ENCODE data around the gene CRYBG1.
"Not testable (repeated sequence)": the region's sequence is repeated elsewhere in the genome, so short reads cannot be mapped to it uniquely, and the experiment has no call there.

The CRYBG1 gene

GRCh38 chr6:106558364-106558763 lies 197.8 kb downstream of the CRYBG1 start:
- DNase-seq = no peak

- not testable (repeated sequence) for DNase-seq
Observed at GRCh38 chr6:106559659-106560058, 199.1 kb downstream of the CRYBG1 start.

DNA sequence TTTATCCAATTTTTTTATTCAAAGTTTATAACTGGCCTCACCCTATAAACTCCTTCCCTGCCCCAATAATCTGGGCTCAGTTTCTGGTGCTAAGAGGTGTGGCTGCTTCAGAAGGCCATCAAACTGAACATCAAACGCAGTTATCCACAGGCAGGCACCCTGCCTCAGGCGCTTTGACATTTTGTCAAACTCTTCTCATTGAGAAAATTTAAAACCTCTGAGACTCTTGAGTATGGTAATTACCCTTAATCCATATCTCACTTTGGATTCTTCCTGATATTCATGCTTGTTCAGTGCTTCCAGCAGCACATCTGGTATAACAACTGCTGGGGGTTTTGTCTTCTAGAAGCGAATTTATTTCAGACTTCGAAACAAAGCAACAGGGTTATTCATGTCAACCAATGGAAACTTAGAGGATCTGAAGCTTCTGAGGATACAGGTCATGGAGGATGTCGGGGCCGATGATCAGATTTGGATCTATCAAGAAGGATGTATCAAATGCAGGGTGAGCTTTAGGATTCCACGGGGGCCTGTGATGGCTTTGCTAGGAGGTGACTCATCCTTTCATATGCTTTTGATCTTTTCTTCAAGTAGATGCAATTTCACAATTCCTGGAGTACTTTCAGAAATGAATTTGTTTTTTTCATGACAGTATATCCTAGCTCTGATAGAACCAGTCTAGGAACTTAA lies 200.6 kb downstream of the CRYBG1 start:
- no peak for DNase-seq

- DNase-seq = no peak
Observed at GRCh38 chr6:106561686-106562405, 201.3 kb downstream of the CRYBG1 start.

- DNase-seq = no peak
Observed at GRCh38 chr6:106563614-106564013, 203.1 kb downstream of the CRYBG1 start.

DNA sequence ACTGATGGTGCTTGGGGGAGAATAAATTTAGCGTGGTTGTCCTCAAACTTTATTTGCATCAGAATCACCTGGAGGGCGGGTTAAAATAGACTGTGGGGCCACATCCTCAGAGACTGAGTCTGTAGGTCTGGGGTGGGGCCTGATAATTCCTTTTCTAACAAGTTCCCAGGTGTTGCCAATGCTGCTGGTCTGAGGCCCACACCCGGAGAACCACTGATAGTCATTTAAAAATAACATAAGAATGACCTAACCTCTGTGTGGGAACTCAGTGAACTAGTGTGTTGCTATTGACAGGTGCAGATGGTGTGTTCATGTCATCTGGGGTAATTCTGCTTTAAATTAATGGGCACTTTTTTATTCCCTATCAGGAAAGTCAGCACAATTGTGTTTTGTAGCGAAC lies 204.0 kb downstream of the CRYBG1 start:
- DNase-seq = no peak

DNA sequence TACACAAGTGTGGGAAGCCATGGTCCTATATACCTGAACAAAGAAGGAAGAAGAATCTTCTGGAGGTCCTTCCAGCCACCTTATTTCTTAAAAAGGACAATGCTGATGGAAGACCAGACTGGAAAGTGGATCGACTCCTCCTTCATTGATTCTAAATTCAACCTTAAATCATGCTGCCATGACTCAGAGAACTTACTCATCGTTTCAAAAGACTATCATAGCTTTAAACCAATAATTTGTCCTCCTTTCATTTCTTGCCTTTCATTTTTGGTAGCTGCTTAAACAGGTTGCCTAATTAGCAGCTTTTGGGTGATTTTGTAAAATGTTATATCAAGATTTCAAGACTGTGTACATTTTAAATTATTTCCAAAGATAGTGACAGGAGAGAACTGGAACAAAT lies 208.0 kb downstream of the CRYBG1 start:
- no peak for DNase-seq

DNA sequence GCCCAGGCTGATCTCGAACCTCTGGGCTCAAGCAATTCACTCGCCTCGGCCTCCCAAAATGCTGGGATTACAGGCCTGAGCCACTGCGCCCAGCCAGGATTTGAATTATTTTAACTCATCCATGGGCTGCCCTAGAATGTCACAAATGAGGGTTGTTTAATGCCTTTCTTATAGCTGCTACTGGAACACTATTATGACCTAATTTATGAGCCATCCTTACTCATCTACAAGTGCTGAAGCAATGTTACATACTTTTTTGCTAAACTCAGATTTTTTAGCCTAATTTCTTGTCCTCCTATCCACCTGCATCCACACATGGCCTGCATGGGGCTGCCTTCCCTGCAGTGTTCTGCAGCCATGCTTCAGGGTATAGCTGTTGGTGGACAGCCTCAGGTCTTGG lies 208.9 kb downstream of the CRYBG1 start:
- DNase-seq = no peak

GRCh38 chr6:106572436-106572835 lies 211.9 kb downstream of the CRYBG1 start:
- no peak for DNase-seq

GRCh38 chr6:106572875-106573585 lies 212.5 kb downstream of the CRYBG1 start:
- DNase-seq = no peak

GRCh38 chr6:106574741-106575458 lies 214.4 kb downstream of the CRYBG1 start:
- no peak for DNase-seq

- no peak for DNase-seq
Observed at GRCh38 chr6:106579281-106579680, 218.8 kb downstream of the CRYBG1 start.

GRCh38 chr6:106581468-106581867 lies 221.0 kb downstream of the CRYBG1 start:
- DNase-seq = no peak

DNA sequence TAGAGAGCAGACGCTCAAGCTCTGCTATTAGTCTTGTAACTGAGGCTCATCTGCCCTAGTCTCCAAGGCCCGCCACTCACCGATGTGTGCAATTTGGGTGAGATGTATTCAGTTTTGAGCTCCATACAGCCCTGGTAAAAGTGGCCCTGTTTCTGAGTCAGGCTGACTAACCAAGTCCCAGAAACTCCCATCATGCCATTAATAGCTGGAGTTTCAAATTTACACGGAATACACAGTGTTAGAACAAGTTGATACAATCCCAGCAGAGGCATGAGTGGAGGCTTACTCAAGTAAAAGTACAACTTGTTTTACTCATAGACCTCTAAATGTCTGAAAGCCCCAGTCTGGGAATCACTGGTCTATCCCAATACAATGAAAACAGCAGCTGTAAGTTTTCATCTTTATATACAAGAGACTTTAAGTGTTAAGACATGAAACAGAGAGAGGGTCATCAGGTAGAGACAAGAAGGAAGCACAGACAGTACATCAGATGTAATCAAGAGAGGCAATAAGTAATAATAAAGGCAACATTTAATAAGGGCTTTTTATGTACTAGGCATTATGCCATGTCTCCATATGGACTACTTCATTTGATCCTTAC lies 226.4 kb downstream of the CRYBG1 start:
- no peak for DNase-seq

- not testable (repeated sequence) for DNase-seq
Observed at GRCh38 chr6:106588937-106589336, 228.4 kb downstream of the CRYBG1 start.

DNA sequence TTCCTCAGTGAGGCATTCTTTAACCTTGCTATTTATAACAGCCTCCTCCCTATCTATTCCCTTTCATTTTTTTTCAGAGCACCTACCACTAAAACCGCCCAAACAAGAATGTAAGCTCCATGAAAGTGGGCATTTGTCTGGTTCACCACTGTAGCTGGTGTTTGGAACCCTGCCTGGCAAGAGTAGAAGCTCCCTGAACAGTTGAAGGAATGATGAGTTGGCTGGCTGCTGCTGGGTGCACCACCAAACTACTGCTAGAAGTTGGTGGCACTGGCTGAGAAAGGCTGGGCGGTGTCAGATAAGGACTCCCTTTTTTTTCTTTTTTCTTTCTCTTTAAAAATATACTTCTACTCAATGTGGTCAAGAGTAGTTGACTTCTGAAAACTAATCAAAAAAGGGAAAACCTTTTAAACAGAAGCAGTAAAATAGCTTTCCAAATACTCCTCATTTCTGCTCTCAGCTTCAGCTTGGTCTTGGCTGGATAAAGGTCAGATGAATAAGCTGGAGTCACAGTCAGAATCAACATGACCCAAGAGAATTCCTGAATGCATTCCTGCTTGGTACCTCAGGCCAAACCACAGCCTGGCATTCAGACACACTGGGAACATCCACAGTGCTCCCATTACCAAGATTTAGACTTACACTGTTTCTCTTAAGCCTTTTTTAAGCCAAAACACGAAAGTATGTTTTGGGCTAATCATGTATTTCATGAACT lies 230.8 kb downstream of the CRYBG1 start:
- no peak for DNase-seq

DNA sequence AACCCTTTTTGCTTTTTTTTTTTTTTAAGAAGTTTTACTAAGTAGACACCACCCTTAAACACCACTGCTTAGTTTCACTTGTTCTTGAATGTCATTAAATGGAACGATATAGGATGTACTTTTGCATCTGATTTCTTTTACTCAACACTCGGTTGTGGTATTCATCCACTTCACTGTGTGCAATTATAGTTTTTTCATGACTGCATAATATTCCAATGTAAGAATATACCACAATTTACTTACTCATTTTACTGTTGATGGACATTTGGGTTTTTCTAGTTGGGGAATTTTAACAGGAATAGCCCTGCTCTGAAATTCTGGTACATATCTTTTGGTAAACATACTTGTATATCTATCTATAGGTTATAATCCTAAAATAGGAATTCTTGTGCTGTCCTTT lies 238.9 kb downstream of the CRYBG1 start:
- DNase-seq = no peak

GRCh38 chr6:106600329-106600728 lies 239.8 kb downstream of the CRYBG1 start:
- DNase-seq = no peak

DNA sequence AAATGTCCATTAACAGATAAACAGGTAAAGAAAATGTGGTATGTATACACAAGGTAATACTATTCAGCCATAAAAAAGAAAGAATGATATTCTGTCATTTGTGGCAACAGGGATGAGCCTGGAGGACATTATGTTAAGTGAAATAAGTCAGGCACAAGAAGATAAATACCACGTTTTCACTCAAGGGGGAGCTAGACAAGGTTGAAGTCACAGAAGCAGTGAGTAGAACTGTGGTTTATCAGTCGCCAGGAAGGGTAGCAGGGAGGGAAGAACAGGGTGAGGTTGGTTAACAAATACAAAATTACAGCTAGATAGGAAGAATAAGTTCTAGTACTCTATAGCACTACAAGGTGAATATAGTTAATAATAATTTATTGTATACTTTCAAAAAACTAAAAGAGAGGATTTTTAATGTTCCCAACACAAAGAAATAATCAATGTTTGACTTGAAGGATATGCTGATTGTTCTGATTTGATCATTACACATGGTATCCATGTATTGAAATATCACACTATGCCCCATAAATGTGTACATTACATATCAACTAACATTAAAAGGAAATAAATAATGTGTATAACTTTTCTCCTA lies 247.7 kb downstream of the CRYBG1 start:
- DNase-seq = no peak

GRCh38 chr6:106609699-106610098 lies 249.2 kb downstream of the CRYBG1 start:
- DNase-seq = no peak

DNA sequence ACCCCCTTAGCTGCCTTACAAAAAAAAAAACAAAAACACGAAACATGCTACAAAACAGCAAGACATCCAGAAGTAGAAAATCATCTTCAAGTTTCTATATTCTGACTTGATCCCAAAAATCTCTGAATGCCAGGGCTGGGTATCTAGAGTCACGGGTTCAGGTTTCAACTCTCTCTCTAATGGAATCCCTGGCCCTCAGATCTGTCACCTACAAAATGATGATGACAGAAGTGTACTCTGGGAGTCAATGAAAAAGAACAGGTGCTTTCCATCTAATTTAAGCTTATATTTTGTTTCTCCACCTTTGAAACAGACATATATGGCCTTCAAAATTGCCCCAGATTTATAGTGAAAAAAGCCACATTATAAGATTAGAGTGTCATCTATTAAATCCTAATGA lies 250.5 kb downstream of the CRYBG1 start:
- no peak for DNase-seq
